ENCODE results near the gene NIBAN1. TPM values are rescaled to one million over a fixed set of nuclear protein-coding genes. Genes with fewer than 3 reads are reported as not detected.

The NIBAN1 gene
- total and polyA plus RNA-seq, 8 donors = 7.5 to 302 (median 39.4) TPM

DNA sequence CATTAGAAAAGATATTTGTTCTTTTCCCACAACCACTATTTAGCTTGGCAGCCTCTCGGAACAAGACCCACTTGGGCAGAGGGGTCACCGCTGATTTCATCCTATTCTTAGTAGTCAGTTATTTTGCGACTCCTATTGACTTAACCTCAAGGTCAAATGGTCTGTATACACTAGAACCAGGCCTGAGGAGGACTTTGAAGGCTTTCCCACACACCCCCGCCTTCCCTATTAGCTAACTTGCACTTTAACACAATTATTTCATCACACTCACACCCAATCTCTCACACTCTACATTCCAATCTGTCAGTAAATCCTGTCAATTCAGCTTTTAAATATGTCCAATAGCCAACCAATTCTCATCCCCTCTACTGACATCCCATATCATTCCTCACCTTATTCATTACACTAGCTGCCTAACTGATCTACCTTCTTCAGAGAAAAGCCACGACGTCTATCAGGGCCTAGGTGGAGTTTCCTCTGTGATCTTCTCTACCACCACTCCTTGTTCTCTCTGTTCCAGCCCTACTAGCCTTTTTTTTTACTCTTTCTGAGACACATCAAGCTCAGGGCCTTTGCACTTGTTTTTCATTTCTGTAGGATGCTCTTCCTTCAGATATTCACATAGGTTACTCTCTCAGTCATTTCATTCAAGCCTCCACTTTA is 1.0 kb upstream of the NIBAN1 start:
- Histone ChIP-seq H3K27ac (peak overlapping the region; percentile 24 to 91 (median 90)), H3K4me3 (peak overlapping the region in 2 of 4 donors; percentile 77 to 78), H3K4me1 (peaks cover 0 to 47% (median 28%) of the 10 kb centered on the region in 4 donors), H3K27me3 (no peaks in the 10 kb centered on the region), H3K36me3 (no peaks in the 10 kb centered on the region), H3K9me3 (no peaks in the 10 kb centered on the region)
- DNase-seq = peak; percentile 25 to 52
- WGBS, 5 donors = 31 to 53% (median 44%) methylated on average over 6 of the region's 6 CpGs
- intact Hi-C loops (cut with DNase I; ENCODE audit: low total_unique reads) = no loop called here
- TF ChIP-seq, protein P1, sequence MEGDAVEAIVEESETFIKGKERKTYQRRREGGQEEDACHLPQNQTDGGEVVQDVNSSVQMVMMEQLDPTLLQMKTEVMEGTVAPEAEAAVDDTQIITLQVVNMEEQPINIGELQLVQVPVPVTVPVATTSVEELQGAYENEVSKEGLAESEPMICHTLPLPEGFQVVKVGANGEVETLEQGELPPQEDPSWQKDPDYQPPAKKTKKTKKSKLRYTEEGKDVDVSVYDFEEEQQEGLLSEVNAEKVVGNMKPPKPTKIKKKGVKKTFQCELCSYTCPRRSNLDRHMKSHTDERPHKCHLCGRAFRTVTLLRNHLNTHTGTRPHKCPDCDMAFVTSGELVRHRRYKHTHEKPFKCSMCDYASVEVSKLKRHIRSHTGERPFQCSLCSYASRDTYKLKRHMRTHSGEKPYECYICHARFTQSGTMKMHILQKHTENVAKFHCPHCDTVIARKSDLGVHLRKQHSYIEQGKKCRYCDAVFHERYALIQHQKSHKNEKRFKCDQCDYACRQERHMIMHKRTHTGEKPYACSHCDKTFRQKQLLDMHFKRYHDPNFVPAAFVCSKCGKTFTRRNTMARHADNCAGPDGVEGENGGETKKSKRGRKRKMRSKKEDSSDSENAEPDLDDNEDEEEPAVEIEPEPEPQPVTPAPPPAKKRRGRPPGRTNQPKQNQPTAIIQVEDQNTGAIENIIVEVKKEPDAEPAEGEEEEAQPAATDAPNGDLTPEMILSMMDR (IDR thresholded peaks at IDR 0.05) = no peak
- TF ChIP-seq POLR2AphosphoS5 (IDR thresholded peaks at IDR 0.05) (no peak), POLR2A (IDR thresholded peaks at IDR 0.05) (no peak), EP300 (IDR thresholded peaks at IDR 0.05) (no peak)

DNA sequence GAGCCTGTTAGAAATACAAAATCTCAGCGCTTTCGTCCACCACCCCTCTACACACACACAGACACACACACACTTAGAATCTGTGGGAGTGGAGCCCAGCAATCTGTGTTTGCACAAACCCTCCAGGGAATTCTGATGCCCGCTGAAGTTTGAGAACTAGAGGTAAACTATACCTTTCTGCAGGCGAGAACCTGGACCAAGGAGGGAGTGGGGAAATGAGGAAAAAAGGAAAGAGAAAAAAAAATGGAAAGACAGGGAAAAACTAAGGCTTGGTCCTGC is 468 bp upstream of the NIBAN1 start:
- H3K4me1 ChIP-seq = peaks cover 0 to 52% (median 28%) of the 10 kb centered on the region in 4 donors
- H3K4me3 ChIP-seq = peak overlapping the region; percentile 77 to 89 (median 80)
- WGBS, 5 donors = 28 to 51% (median 36%) methylated on average over 4 of the region's 4 CpGs
- no peaks in the 10 kb centered on the region for H3K27me3 ChIP-seq
- intact Hi-C loops (cut with DNase I; ENCODE audit: low total_unique reads) = no loop called here
- no peaks in the 10 kb centered on the region for H3K9me3 ChIP-seq
- H3K36me3 ChIP-seq = no peaks in the 10 kb centered on the region
- H3K27ac ChIP-seq = peak overlapping the region; percentile 64 to 91 (median 90)
- DNase-seq = no peak
- TF ChIP-seq, protein P1 (IDR thresholded peaks at IDR 0.05) = no peak
- TF ChIP-seq EP300 (IDR thresholded peaks at IDR 0.05) (no peak), POLR2AphosphoS5 (IDR thresholded peaks at IDR 0.05) (no peak), POLR2A (IDR thresholded peaks at IDR 0.05) (no peak)

DNA sequence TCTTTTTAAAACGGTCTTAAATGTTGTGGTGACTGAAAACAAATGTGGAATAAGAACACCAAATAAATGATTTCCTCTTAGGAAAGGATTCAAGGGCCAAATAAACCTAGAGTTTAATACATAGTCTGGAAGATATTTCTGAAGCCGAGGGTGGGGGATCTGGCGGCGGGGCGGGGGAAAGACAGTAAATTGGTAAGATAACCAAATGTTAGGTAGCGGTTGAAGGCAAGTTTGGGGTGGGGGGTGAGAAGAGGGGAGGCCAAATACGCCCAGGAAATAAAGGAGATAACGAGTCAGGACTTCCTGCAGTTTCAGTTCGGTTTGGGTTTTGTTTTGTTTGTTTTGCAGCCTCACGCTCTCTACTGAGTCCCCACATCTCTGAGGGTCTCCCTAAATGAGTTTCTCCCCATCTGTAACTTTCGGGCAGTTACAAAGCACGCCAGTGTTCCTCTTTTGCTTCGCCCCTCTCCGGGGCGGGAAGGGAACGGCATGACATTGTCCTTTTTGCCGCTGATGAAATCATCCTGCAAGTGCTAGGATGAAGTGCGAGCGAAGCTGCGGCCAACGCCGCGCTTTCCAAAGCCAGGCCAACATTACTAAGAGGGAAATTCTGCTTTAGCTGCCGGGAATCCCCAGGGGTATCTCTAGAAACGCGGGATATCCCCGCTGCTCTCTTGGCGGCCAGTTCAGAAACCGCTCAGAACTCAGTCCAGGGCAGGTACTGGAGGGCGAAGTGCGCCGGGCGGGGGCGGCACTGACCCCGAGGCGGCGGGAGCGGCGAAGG is 844 bp downstream of the NIBAN1 start:
- peak overlapping the region; percentile 77 to 89 (median 80) for H3K4me3 ChIP-seq
- TF ChIP-seq, protein P1 (IDR thresholded peaks at IDR 0.05) = no peak
- TF ChIP-seq POLR2AphosphoS5 (IDR thresholded peaks at IDR 0.05) = peak in 1 of 3 donors; percentile 44
- H3K9me3 ChIP-seq = no peaks in the 10 kb centered on the region
- H3K4me1 ChIP-seq = peaks cover 0 to 63% (median 31%) of the 10 kb centered on the region in 4 donors
- H3K27ac ChIP-seq = peak overlapping the region; percentile 64 to 91 (median 90)
- DNase-seq = peak; percentile 45 to 79
- intact Hi-C loops (cut with DNase I; ENCODE audit: low total_unique reads) = no loop called here
- no peaks in the 10 kb centered on the region for H3K27me3 ChIP-seq
- 1 to 3% (median 1%) methylated on average over 19 to 39 of the region's 39 CpGs for WGBS, 5 donors
- H3K36me3 ChIP-seq = no peaks in the 10 kb centered on the region

DNA sequence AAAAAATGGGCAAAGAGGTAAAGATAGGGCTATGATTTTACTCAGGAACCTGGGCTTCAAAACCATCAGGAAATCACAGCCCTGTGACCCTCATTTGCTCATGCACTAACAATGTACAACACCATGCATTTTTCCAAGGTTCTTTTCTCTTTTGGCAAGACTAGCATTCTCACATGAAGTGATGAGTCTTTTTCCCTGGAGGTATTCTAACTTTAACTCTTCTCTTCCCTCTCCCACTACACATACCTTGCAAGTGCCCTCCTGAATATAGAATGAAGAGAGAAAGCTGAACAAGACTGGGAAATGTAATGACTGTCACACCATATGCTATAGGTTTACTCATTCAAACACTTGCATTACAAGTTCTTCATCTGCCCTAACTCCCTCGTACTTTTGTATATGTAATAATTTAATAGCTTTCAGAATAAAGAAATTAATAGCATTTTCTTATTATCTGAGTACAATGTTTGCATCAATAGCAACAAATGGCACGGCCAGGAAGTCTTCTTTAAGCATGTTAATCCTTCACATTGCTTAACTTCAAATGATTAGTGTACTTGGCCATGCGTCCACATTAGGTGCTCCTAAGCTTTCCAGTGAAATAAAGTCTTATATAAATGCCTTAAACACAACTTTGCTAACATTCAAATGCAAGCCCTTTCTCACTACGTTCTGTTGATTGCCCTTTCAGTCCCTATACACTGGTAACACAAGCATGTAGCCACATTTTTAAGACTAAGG is 1.8 kb downstream of the NIBAN1 start:
- intact Hi-C loops (cut with DNase I; ENCODE audit: low total_unique reads) = no loop called here
- DNase-seq = no peak
- peaks cover 0 to 68% (median 32%) of the 10 kb centered on the region in 4 donors for H3K4me1 ChIP-seq
- no peak for TF ChIP-seq POLR2A (IDR thresholded peaks at IDR 0.05)
- TF ChIP-seq, protein P1 (IDR thresholded peaks at IDR 0.05) = no peak
- no peak for TF ChIP-seq POLR2AphosphoS5 (IDR thresholded peaks at IDR 0.05)
- no peak for TF ChIP-seq EP300 (IDR thresholded peaks at IDR 0.05)
- H3K4me3 ChIP-seq = peak overlapping the region; percentile 77 to 89 (median 80)
- H3K27me3 ChIP-seq = no peaks in the 10 kb centered on the region
- H3K27ac ChIP-seq = peak overlapping the region in 4 of 5 donors; percentile 89 to 91 (median 90)
- no peaks in the 10 kb centered on the region for H3K36me3 ChIP-seq
- WGBS, 5 donors = 20 to 39% (median 33%) methylated on average over 4 of the region's 4 CpGs
- H3K9me3 ChIP-seq = no peaks in the 10 kb centered on the region
